Motor neuron (in vitro differentiated cells): ENCODE results near the gene LRRC10B. TPM values are rescaled to one million over a fixed set of nuclear protein-coding genes. Genes with fewer than 3 reads are reported as not detected.

ENCODE experiments used
- ATAC-seq, 8 experiments: fragments of 200-7000 bp; cut with Tn5 transposase; replicated peaks in 6 of 8; 2 replicates each; pipeline ENCODE4 v1.8.0; 2021; ENCODE audit warnings: mild to moderate bottlenecking in 8 of 8, moderate library complexity in 8 of 8
- H3K27ac ChIP-seq, 2 donors: fragments of 250-450 bp; sonication (Bioruptor Pico); 2 replicates each; pipeline ENCODE4 v1.9.0; 2021; ENCODE audit warnings: antibody characterized with exemption in 2 of 2, mild to moderate bottlenecking in 2 of 2, moderate library complexity in 1 of 2
- H3K4me1 ChIP-seq, 2 donors: fragments of 250-450 bp; sonication (Bioruptor Pico); replicated peaks in 1 of 2; 2 replicates each; pipeline ENCODE4 v1.6.1; 2021; ENCODE audit warnings: antibody characterized with exemption in 2 of 2, mild to moderate bottlenecking in 2 of 2, moderate library complexity in 1 of 2
- H3K4me3 ChIP-seq, 5 donors: fragments of 250-450 bp; sonication (Bioruptor Pico); 2 replicates each; pipeline ENCODE4 v1.9.0; 2021; ENCODE audit warnings: antibody characterized with exemption in 5 of 5, mild to moderate bottlenecking in 5 of 5, moderate library complexity in 4 of 5
- WGBS, 10 experiments: fragments of 450-650 bp; shearing (Covaris generic); methylation state at CpG; one replicate each; pipeline ENCODE4 v1.0.0; 2022; 5-methylcytosine and 5-hydroxymethylcytosine counted together
- in situ Hi-C, 9 experiments: fragments of 400-800 bp; cut with MboI; loops; one replicate each; pipeline ENCODE4 v1.15.0; 2021; ENCODE audit warnings: low sequenced_read_pairs in 9 of 9, low pct_unique_long_range_greater_than_20kb in 2 of 9; ENCODE audit not compliant: unreplicated experiment in 9 of 9
- total RNA-seq, 8 experiments: library from RNA; unstranded; fragments of 300-600 nt; gene quantifications; 2 replicates each; pipeline versions ENCODE4 v1.2.3 to v1.2.4, GENCODE V29; 2022

Gene LRRC10B
- total RNA-seq, 8 experiments from 2014 or later, result 0.10 to 10.4 (median 3.4) TPM; not detected in 1

GRCh38 chr11:61538636-61538961, 30.1 kb downstream of the LRRC10B start:
- 74 to 83% methylated on average over 1 to 3 of the region's 9 CpGs; no CpG with 5 or more reads in 8 of the 10 experiments for WGBS, 10 experiments
- Histone ChIP-seq H3K4me1 (peaks cover 6 to 22% of the 10 kb centered on the region in 2 donors), H3K27ac (no peak overlapping the region), H3K4me3 (no peak overlapping the region)
- in situ Hi-C loops, result no loop called here
- no peak for ATAC-seq

- H3K27ac ChIP-seq, result no peak overlapping the region
- H3K4me1 ChIP-seq, result peaks cover 6 to 22% of the 10 kb centered on the region in 2 donors
- ATAC-seq, result no peak
- 40 to 100% (median 93%) methylated on average over 2 to 8 of the region's 11 CpGs; no CpG with 5 or more reads in 4 of the 10 experiments for WGBS, 10 experiments
- H3K4me3 ChIP-seq, result no peak overlapping the region
- in situ Hi-C loops, result no loop called here
These were observed 30.5 kb downstream of the LRRC10B start for GRCh38 chr11:61539006-61539405.

- 24 to 80% (median 47%) methylated on average over 1 to 10 of the region's 14 CpGs; no CpG with 5 or more reads in 3 of the 10 experiments for WGBS, 10 experiments
- Histone ChIP-seq H3K4me3 (no peak overlapping the region), H3K27ac (peak overlapping the region in 1 of 2 donors; percentile 26), H3K4me1 (peaks cover 6 to 22% of the 10 kb centered on the region in 2 donors)
- in situ Hi-C loops, result no loop called here
- no peak for ATAC-seq
These were observed 31.3 kb downstream of the LRRC10B start for GRCh38 chr11:61539831-61540357.

DNA sequence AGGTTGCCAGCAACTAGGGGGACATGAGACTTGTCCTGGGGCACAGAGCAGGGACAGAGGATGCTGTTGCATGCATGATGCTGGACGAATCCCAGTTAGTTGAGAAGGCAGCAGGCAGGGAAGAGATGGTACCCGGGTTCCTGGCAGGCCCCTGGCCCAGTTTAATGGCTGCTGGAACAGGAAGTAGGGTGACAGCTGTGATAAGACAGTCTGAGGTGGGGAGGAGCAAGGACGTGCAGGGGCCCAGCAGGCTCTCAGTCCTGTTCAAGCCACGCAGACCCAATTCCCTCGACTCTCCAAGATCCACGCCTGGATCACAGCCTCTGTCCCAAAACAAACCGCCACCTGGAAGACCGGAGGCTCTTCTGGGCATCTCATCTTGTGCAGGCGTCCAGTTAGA, 32.0 kb downstream of the LRRC10B start:
- ATAC-seq, result no peak
- H3K4me3 ChIP-seq, result no peak overlapping the region
- 42 to 73% (median 50%) methylated on average over 2 to 6 of the region's 9 CpGs; no CpG with 5 or more reads in 5 of the 10 experiments for WGBS, 10 experiments
- H3K4me1 ChIP-seq, result peaks cover 6 to 22% of the 10 kb centered on the region in 2 donors
- in situ Hi-C loops, result no loop called here
- H3K27ac ChIP-seq, result no peak overlapping the region

DNA sequence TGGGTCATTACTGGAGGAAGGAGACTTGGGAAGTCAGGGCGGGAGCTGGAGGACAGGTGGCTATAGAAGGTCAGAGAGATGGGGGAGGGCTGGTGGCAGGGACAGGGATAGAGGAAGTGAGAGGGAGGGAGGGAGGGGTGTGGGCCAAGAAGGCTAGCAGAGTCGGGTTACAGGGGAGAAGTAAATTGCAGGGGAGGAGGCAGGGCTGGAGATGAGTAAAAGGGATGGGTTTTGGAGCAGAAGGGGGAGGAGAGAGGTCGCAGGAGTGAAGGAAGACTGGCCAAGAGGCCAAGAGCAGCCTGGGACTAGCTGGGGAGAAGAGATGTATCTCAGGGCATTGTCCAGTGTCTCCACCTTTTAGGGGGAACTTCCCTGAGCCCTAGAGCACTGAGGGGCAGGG, 33.0 kb downstream of the LRRC10B start:
- no peak overlapping the region for H3K4me3 ChIP-seq
- H3K4me1 ChIP-seq, result peaks cover 6 to 22% of the 10 kb centered on the region in 2 donors
- ATAC-seq, result peak; percentile 4 to 94 (median 51)
- WGBS, 10 experiments, result 0 to 100% methylated on average over 1 of the region's 3 CpGs; no CpG with 5 or more reads in 8 of the 10 experiments
- in situ Hi-C loops, result no loop called here
- H3K27ac ChIP-seq, result no peak overlapping the region

GRCh38 chr11:61542024-61542461, 33.5 kb downstream of the LRRC10B start:
- ATAC-seq, result peak in 6 of 8 experiments; percentile 11 to 49 (median 38)
- in situ Hi-C loops, result no loop called here
- 40% methylated on average over 1 to 2 of the region's 19 CpGs; no CpG with 5 or more reads in 8 of the 10 experiments for WGBS, 10 experiments
- Histone ChIP-seq H3K4me3 (no peak overlapping the region), H3K4me1 (peaks cover 6 to 22% of the 10 kb centered on the region in 2 donors), H3K27ac (no peak overlapping the region)

DNA sequence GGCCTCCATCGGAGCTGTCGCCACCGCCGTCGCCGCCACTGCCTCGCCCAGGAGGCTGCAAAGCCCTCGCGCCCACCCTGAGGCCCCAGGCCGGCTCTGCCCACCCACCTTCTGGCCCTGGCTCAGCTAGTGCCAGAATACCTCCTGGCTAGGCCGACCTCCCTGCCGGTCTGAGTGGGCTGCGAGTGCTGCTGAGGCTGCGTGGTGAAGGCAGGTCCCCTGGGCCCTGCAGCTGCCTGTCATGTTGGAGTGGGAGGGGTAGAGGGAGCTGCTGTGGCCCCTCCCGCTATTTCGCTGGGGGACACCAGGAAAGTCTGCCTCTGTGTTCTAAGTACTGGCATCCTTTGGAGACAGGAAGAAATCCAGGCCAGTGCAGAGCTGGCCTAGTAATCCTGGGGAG, 34.2 kb downstream of the LRRC10B start:
- no peak overlapping the region for H3K4me3 ChIP-seq
- WGBS, 10 experiments, result 30 to 90% (median 62%) methylated on average over 1 to 7 of the region's 16 CpGs; no CpG with 5 or more reads in 5 of the 10 experiments
- peak in 4 of 8 experiments; percentile 28 to 61 (median 44) for ATAC-seq
- peaks cover 6 to 23% of the 10 kb centered on the region in 2 donors for H3K4me1 ChIP-seq
- no peak overlapping the region for H3K27ac ChIP-seq
- in situ Hi-C loops, result no loop called here

- no peak overlapping the region for H3K4me3 ChIP-seq
- in situ Hi-C loops, result no loop called here
- ATAC-seq, result no peak
- H3K4me1 ChIP-seq, result peaks cover 6 to 33% of the 10 kb centered on the region in 2 donors
- 50 to 100% (median 92%) methylated on average over 1 to 2 of the region's 4 CpGs; no CpG with 5 or more reads in 5 of the 10 experiments for WGBS, 10 experiments
- H3K27ac ChIP-seq, result no peak overlapping the region
These were observed 35.2 kb downstream of the LRRC10B start for GRCh38 chr11:61543606-61544306.

DNA sequence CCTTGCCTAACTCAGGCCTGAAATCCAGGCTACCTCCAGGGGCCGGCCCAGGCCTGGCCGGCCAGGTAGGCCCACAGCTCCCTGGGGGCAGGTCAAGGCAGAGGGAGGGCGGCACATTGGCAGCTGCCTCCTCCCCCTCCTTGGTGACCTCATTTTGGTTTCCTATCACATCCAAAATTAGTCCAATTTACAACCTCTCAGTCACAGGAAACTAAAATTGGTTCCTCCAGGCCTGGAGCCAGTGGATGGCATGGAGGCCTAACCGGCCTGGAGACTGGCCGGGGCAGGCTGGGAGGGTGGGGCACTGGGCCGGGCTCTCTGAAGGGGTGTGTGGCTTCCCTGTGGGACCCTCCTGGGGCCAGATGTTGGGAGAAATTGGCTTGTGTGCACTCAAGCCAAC, 35.9 kb downstream of the LRRC10B start:
- in situ Hi-C loops, result no loop called here
- peaks cover 6 to 33% of the 10 kb centered on the region in 2 donors for H3K4me1 ChIP-seq
- no peak overlapping the region for H3K4me3 ChIP-seq
- WGBS, 10 experiments, result 100% methylated on average over 1 to 2 of the region's 6 CpGs; no CpG with 5 or more reads in 8 of the 10 experiments
- H3K27ac ChIP-seq, result no peak overlapping the region
- no peak for ATAC-seq

DNA sequence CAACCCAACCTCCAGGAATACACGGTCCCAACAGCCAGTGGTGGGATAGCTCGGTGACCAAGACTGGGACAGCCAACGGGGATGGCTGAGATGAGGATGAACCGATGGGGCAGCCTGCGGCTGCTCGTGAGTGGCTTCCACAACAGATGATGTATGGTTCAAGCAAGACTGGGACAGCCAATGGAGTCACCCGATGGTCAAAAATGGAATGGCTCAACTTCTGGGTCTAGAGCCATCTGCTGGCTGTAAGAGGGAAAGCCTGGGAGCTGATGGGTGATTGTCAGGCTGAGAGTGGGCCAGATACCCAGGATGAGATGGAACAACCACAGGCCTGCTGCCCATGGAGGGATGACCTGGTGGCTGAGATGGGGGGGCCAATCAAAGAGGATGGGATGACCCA, 36.8 kb downstream of the LRRC10B start:
- 40 to 100% (median 92%) methylated on average over 1 to 6 of the region's 7 CpGs; no CpG with 5 or more reads in 3 of the 10 experiments for WGBS, 10 experiments

DNA sequence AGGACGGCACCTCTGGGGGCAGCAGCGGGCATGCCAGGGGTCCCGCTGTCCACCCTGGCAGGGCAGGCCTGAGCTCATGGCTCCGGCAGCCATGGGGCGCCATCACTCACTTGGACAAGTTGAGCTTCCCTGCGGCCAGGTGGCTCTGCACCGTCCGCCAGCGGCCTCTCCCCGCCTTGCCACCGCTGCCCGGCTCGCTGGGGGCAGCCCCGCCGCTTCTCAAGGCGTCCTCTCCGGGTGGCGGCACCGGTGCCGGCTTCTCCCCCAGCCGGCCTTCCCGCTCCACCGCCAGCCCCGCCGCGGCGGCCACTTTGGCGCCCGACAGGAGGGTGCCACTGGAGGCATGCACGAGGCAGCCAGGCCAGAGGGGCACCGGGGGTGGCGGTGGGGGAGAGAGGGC, 37.4 kb downstream of the LRRC10B start:
- H3K4me3 ChIP-seq, result no peak overlapping the region
- in situ Hi-C loops, result no loop called here
- no peak for ATAC-seq
- peaks cover 6 to 33% of the 10 kb centered on the region in 2 donors for H3K4me1 ChIP-seq
- WGBS, 10 experiments, result 80% methylated on average over 2 of the region's 32 CpGs; no CpG with 5 or more reads in 9 of the 10 experiments
- no peak overlapping the region for H3K27ac ChIP-seq

More for the DNA sequence above, 36.8 kb downstream of the LRRC10B start:
- in situ Hi-C loops, result no loop called here
- H3K27ac ChIP-seq, result no peak overlapping the region
- ATAC-seq, result no peak
- peaks cover 6 to 34% of the 10 kb centered on the region in 2 donors for H3K4me1 ChIP-seq
- H3K4me3 ChIP-seq, result no peak overlapping the region

DNA sequence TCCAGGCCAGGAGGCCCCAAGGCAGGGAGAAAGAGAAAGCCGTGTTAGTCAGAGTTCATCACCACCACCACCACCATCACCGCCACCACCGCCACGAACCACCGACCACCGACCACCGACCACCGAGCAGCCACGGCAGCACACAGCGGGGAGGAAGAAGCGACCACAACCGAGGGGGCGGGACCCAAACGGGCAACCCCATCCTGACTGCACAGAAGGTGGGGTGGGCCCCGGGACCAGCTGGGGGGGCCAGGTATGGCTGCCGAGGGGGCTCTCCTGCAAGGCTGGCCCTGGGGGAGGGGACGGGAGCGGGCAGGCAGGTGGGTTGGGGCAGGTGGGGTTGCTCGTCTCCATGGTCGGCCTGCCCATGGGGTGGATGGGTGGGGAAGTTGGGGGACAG, 38.1 kb downstream of the LRRC10B start:
- in situ Hi-C loops, result no loop called here
- no CpG with 5 or more reads among the region's 20 CpGs for WGBS, 10 experiments
- Histone ChIP-seq H3K4me1 (peaks cover 4 to 31% of the 10 kb centered on the region in 2 donors), H3K4me3 (no peak overlapping the region), H3K27ac (no peak overlapping the region)
- ATAC-seq, result no peak

DNA sequence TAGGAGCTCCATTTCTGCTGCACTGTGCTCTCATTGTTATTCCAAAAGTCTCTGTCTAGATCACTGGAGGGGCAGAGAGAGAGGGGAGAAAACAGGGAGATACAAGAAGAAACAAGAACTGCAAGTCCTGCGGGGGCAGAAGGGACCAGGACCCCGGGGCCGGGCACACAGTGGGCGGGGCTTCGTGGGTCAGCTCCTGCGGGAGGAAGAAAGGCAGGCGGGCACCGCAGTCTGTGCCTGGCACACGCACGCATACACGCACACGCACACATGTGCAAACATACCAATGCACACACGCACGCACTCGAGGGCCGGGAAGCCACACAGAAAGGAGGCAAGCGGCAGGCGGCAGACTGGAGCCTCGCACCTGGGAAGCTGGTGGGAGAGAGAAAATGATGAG, 38.7 kb downstream of the LRRC10B start:
- Histone ChIP-seq H3K4me1 (peaks cover 2 to 26% of the 10 kb centered on the region in 2 donors), H3K27ac (no peak overlapping the region), H3K4me3 (no peak overlapping the region)
- no peak for ATAC-seq
- in situ Hi-C loops, result no loop called here
- WGBS, 10 experiments, result 16 to 100% (median 48%) methylated on average over 1 to 16 of the region's 19 CpGs; no CpG with 5 or more reads in 6 of the 10 experiments
